Esophagus squamous epithelium (tissue), 5 donors: ENCODE measurements around the gene CCDC27. TPM values are rescaled to one million over a fixed set of nuclear protein-coding genes. Genes with fewer than 3 reads are reported as not detected.

Experiments
- DNase-seq: peaks from one replicate; lab custom pipeline; 2025; lab: John Stamatoyannopoulos, UW
- H3K27ac ChIP-seq, 4 donors: fragments of 200-600 bp; sonication (generic); one replicate each; pipeline ENCODE4 v1.5.1; 2016 to 2019; ENCODE audit warnings: mild to moderate bottlenecking in 1 of 4
- H3K27me3 ChIP-seq, 4 donors: fragments of 200-600 bp; sonication (generic); 1 replicate in 3 of 4; 2 replicates in 1 of 4; pipeline versions ENCODE4 v1.5.1 to v1.6.0; 2017 to 2021; ENCODE audit warnings: antibody characterized with exemption in 1 of 4
- H3K36me3 ChIP-seq, 3 donors: fragments of 200-600 bp; sonication (generic); one replicate each; pipeline ENCODE4 v1.5.1; 2016 to 2019
- H3K4me1 ChIP-seq, 3 donors: fragments of 200-600 bp; sonication (generic); one replicate each; pipeline ENCODE4 v1.5.1; 2017 to 2019
- H3K4me3 ChIP-seq, 4 donors: fragments of 200-600 bp; sonication (generic); 1 replicate in 3 of 4; 2 replicates in 1 of 4; pipeline ENCODE4 v1.5.1; 2016 to 2019; ENCODE audit warnings: mild to moderate bottlenecking in 2 of 4, moderate library complexity in 1 of 4
- H3K9me3 ChIP-seq, 3 donors: fragments of 200-600 bp; sonication (generic); one replicate each; pipeline ENCODE4 v1.5.1; 2016 to 2019
- POLR2A ChIP-seq, 4 donors: fragments of 450-650 bp; IDR thresholded peaks; one replicate each; pipeline ENCODE4 v1.6.1; 2017; ENCODE audit warnings: antibody characterized with exemption in 4 of 4, mild to moderate bottlenecking in 4 of 4, moderate library complexity in 3 of 4
- WGBS, 2 donors: methylation state at CpG; one replicate each; pipeline ENCODE4 v1.1.5; 2018; 5-methylcytosine and 5-hydroxymethylcytosine counted together
- intact Hi-C: fragments of 100-400 bp; cut with DNase I; formaldehyde crosslinking; loops from one replicate; pipeline ENCODE4 v1.15.0; 2022
- total RNA-seq, 4 donors: library from RNA; depleted of rRNA; stranded (reverse); fragments of >200 nt; gene quantifications; one replicate each; pipeline ENCODE4 v1.1.0, GENCODE V29; 2016
- TF ChIP-seq, protein P1 (sequence below), 6 experiments: fragments of 450-650 bp in 4 of 6; fragments of 200-600 bp in 2 of 6; sonication (generic) in 2 of 6; IDR thresholded peaks; one replicate each; pipeline ENCODE4 v1.5.1; 2016 to 2019; ENCODE audit warnings: antibody characterized with exemption in 6 of 6, mild to moderate bottlenecking in 4 of 6, moderate library complexity in 4 of 6
- donor health status: DM: yes; HTN: yes; CAD: no.

The CCDC27 gene
- total RNA-seq, 4 donors from 2014 or later, result not detected

GRCh38 chr1:3816331-3817137 is 64.3 kb downstream of the CCDC27 start:
- Histone ChIP-seq H3K27me3 (no peaks in the 10 kb centered on the region), H3K36me3 (peaks cover 6 to 79% (median 14%) of the 10 kb centered on the region in 3 donors), H3K4me3 (no peak overlapping the region), H3K27ac (no peak overlapping the region), H3K4me1 (no peaks in the 10 kb centered on the region), H3K9me3 (no peaks in the 10 kb centered on the region)
- 85 to 86% methylated on average over 15 to 31 of the region's 38 CpGs for WGBS, 2 donors
- no peak for DNase-seq
- TF ChIP-seq, protein P1, sequence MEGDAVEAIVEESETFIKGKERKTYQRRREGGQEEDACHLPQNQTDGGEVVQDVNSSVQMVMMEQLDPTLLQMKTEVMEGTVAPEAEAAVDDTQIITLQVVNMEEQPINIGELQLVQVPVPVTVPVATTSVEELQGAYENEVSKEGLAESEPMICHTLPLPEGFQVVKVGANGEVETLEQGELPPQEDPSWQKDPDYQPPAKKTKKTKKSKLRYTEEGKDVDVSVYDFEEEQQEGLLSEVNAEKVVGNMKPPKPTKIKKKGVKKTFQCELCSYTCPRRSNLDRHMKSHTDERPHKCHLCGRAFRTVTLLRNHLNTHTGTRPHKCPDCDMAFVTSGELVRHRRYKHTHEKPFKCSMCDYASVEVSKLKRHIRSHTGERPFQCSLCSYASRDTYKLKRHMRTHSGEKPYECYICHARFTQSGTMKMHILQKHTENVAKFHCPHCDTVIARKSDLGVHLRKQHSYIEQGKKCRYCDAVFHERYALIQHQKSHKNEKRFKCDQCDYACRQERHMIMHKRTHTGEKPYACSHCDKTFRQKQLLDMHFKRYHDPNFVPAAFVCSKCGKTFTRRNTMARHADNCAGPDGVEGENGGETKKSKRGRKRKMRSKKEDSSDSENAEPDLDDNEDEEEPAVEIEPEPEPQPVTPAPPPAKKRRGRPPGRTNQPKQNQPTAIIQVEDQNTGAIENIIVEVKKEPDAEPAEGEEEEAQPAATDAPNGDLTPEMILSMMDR (IDR thresholded peaks at IDR 0.05), result no peak
- no peak for TF ChIP-seq POLR2A (IDR thresholded peaks at IDR 0.05)
- intact Hi-C loops, result no loop called here

- intact Hi-C loops, result no loop called here
- no peaks in the 10 kb centered on the region for H3K4me1 ChIP-seq
- WGBS, 2 donors, result 93 to 95% methylated on average over 9 to 13 of the region's 17 CpGs
- TF ChIP-seq POLR2A (IDR thresholded peaks at IDR 0.05), result no peak
- TF ChIP-seq, protein P1 (IDR thresholded peaks at IDR 0.05), result no peak
- no peak overlapping the region for H3K4me3 ChIP-seq
- no peaks in the 10 kb centered on the region for H3K27me3 ChIP-seq
- no peaks in the 10 kb centered on the region for H3K9me3 ChIP-seq
- peaks cover 6 to 86% (median 21%) of the 10 kb centered on the region in 3 donors for H3K36me3 ChIP-seq
- DNase-seq, result no peak
- H3K27ac ChIP-seq, result no peak overlapping the region
These were observed 65.0 kb downstream of the CCDC27 start for GRCh38 chr1:3817138-3817740.

- H3K36me3 ChIP-seq, result peaks cover 6 to 93% (median 22%) of the 10 kb centered on the region in 3 donors
- 87 to 90% methylated on average over 13 to 15 of the region's 28 CpGs for WGBS, 2 donors
- no peak overlapping the region for H3K4me3 ChIP-seq
- intact Hi-C loops, result no loop called here
- H3K27me3 ChIP-seq, result no peaks in the 10 kb centered on the region
- H3K27ac ChIP-seq, result no peak overlapping the region
- no peak for DNase-seq
- H3K9me3 ChIP-seq, result no peaks in the 10 kb centered on the region
- no peaks in the 10 kb centered on the region for H3K4me1 ChIP-seq
- TF ChIP-seq, protein P1 (IDR thresholded peaks at IDR 0.05), result no peak
- no peak for TF ChIP-seq POLR2A (IDR thresholded peaks at IDR 0.05)
These were observed 65.8 kb downstream of the CCDC27 start for GRCh38 chr1:3817821-3818597.

DNA sequence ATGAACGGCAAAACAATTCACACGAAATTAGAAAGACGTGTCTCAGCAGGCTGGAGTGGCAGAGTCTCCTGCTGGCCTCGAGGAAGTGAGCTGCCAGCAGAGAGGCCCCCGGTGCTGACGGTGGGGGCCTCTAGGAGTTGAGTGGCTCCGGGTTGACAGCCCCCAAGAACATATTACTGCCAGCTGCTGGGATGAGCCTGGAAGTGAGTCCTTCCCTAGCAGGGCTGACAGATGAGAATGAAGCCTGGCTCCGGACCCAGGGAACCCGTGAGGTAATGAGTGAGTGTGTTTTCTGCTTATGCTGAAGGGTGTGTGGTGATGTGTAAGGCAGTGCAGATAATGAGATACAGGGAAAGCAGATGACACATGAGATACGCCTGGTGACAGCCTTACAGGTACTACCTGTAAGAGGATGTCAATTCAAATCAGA is 67.5 kb downstream of the CCDC27 start:
- Histone ChIP-seq H3K36me3 (peaks cover 11 to 96% (median 22%) of the 10 kb centered on the region in 3 donors), H3K27ac (no peak overlapping the region), H3K27me3 (no peaks in the 10 kb centered on the region), H3K4me1 (no peaks in the 10 kb centered on the region), H3K4me3 (no peak overlapping the region), H3K9me3 (no peaks in the 10 kb centered on the region)
- no peak for DNase-seq
- TF ChIP-seq POLR2A (IDR thresholded peaks at IDR 0.05), result no peak
- TF ChIP-seq, protein P1 (IDR thresholded peaks at IDR 0.05), result no peak
- 36 to 46% methylated on average over 10 of the region's 10 CpGs for WGBS, 2 donors
- intact Hi-C loops, result no loop called here
